Measurements from ENCODE around the gene USH1C. TPM values are rescaled to one million over a fixed set of nuclear protein-coding genes. Genes with fewer than 3 reads are reported as not detected.

USH1C gene
- total RNA-seq, 2 donors from 2014 or later = not detected

GRCh38 chr11:17513853-17514252 is 30.4 kb downstream of the USH1C start:
- intact Hi-C loops (cut with DNase I) = no loop called here
- H3K9me3 ChIP-seq = no peaks in the 10 kb centered on the region
- WGBS = 88% methylated on average over 1 of the region's 1 CpG
- no peaks in the 10 kb centered on the region for H3K27me3 ChIP-seq (replicated peaks; ENCODE audit: insufficient read depth)
- H3K4me3 ChIP-seq = no peak overlapping the region
- no peaks in the 10 kb centered on the region for H3K36me3 ChIP-seq
- no peaks in the 10 kb centered on the region for H3K4me1 ChIP-seq (replicated peaks)
- no peak overlapping the region for H3K27ac ChIP-seq
- TF ChIP-seq POLR2AphosphoS5 (IDR thresholded peaks at IDR 0.05) (no peak), CTCF (IDR thresholded peaks at IDR 0.05) (no peak), POLR2A (IDR thresholded peaks at IDR 0.05) (no peak)
- no peak for DNase-seq (ENCODE audit: low spot score)

- Histone ChIP-seq H3K4me3 (no peak overlapping the region), H3K36me3 (no peaks in the 10 kb centered on the region), H3K27ac (no peak overlapping the region), H3K27me3 (replicated peaks; ENCODE audit: insufficient read depth) (no peaks in the 10 kb centered on the region), H3K9me3 (no peaks in the 10 kb centered on the region), H3K4me1 (replicated peaks) (no peaks in the 10 kb centered on the region)
- DNase-seq (ENCODE audit: low spot score) = no peak
- intact Hi-C loops (cut with DNase I) = no loop called here
- 52% methylated on average over 2 of the region's 2 CpGs for WGBS
- TF ChIP-seq POLR2AphosphoS5 (IDR thresholded peaks at IDR 0.05) (no peak), CTCF (IDR thresholded peaks at IDR 0.05) (no peak), POLR2A (IDR thresholded peaks at IDR 0.05) (no peak)
These were observed 32.1 kb downstream of the USH1C start for GRCh38 chr11:17512101-17512500.

- WGBS = 56% methylated on average over 3 of the region's 3 CpGs
- Histone ChIP-seq H3K9me3 (no peaks in the 10 kb centered on the region), H3K36me3 (no peaks in the 10 kb centered on the region), H3K4me1 (replicated peaks) (no peaks in the 10 kb centered on the region), H3K4me3 (no peak overlapping the region), H3K27me3 (replicated peaks; ENCODE audit: insufficient read depth) (no peaks in the 10 kb centered on the region), H3K27ac (no peak overlapping the region)
- intact Hi-C loops (cut with DNase I) = no loop called here
- TF ChIP-seq POLR2AphosphoS5 (IDR thresholded peaks at IDR 0.05) (no peak), POLR2A (IDR thresholded peaks at IDR 0.05) (no peak), CTCF (IDR thresholded peaks at IDR 0.05) (no peak)
- no peak for DNase-seq (ENCODE audit: low spot score)
These were observed 32.6 kb downstream of the USH1C start for GRCh38 chr11:17511571-17511970.

GRCh38 chr11:17510507-17511206 is 33.6 kb downstream of the USH1C start:
- H3K4me1 ChIP-seq (replicated peaks) = no peaks in the 10 kb centered on the region
- no peaks in the 10 kb centered on the region for H3K27me3 ChIP-seq (replicated peaks; ENCODE audit: insufficient read depth)
- H3K36me3 ChIP-seq = no peaks in the 10 kb centered on the region
- H3K9me3 ChIP-seq = no peaks in the 10 kb centered on the region
- H3K4me3 ChIP-seq = no peak overlapping the region
- no peak for DNase-seq (ENCODE audit: low spot score)
- H3K27ac ChIP-seq = no peak overlapping the region
- TF ChIP-seq POLR2A (IDR thresholded peaks at IDR 0.05) (no peak), POLR2AphosphoS5 (IDR thresholded peaks at IDR 0.05) (no peak), CTCF (IDR thresholded peaks at IDR 0.05) (no peak)
- intact Hi-C loops (cut with DNase I) = no loop called here
- 39% methylated on average over 4 of the region's 4 CpGs for WGBS

GRCh38 chr11:17508791-17509190 is 35.4 kb downstream of the USH1C start:
- H3K27ac ChIP-seq = no peak overlapping the region
- intact Hi-C loops (cut with DNase I) = loop anchor here (10.0 kb wide), 1 partner anchor 274 kb away; no protein-coding TSS in a partner anchor
- no peaks in the 10 kb centered on the region for H3K36me3 ChIP-seq
- 45% methylated on average over 3 of the region's 3 CpGs for whole genome bisulfite sequencing
- DNase-seq (ENCODE audit: low spot score) = no peak
- no peaks in the 10 kb centered on the region for H3K27me3 ChIP-seq (replicated peaks; ENCODE audit: insufficient read depth)
- no peak for TF ChIP-seq POLR2AphosphoS5 (IDR thresholded peaks at IDR 0.05)
- no peak for TF ChIP-seq POLR2A (IDR thresholded peaks at IDR 0.05)
- no peak for TF ChIP-seq CTCF (IDR thresholded peaks at IDR 0.05)
- no peak overlapping the region for H3K4me3 ChIP-seq
- H3K9me3 ChIP-seq = no peaks in the 10 kb centered on the region
- H3K4me1 ChIP-seq (replicated peaks) = no peaks in the 10 kb centered on the region

Measured in prostate gland (tissue), 2 donors.